Tibial artery (tissue), 4 donors: Measurements from ENCODE around the gene NUDT17.

Experiments
- DNase-seq, 2 donors: peaks; one replicate each; pipeline ENCODE4 v3.0.0-alpha.2; 2019
- H3K27ac ChIP-seq, 2 donors: fragments of 200-600 bp; sonication (generic) in 1 of 2; 1 replicate in 1 of 2; 2 replicates in 1 of 2; pipeline ENCODE4 v1.5.1; 2018 to 2019; ENCODE audit warnings: mild to moderate bottlenecking in 1 of 2
- H3K27me3 ChIP-seq, 2 donors: fragments of 200-600 bp; sonication (generic) in 1 of 2; one replicate each; pipeline versions ENCODE4 v1.5.1 to v1.6.0; 2016 to 2019
- H3K36me3 ChIP-seq, 3 donors: fragments of 200-600 bp; sonication (generic) in 2 of 3; one replicate each; pipeline ENCODE4 v1.5.1; 2016 to 2019; ENCODE audit warnings: mild to moderate bottlenecking in 2 of 3
- H3K4me1 ChIP-seq, 4 donors: fragments of 200-600 bp; sonication (generic) in 2 of 4; 1 replicate in 3 of 4; 2 replicates in 1 of 4; pipeline ENCODE4 v1.5.1; 2016 to 2019
- H3K4me3 ChIP-seq, 2 donors: fragments of 200-600 bp; sonication (generic) in 1 of 2; 1 replicate in 1 of 2; 2 replicates in 1 of 2; pipeline ENCODE4 v1.5.1; 2018 to 2019; ENCODE audit warnings: mild to moderate bottlenecking in 2 of 2
- H3K9me3 ChIP-seq, 3 donors: fragments of 200-600 bp; sonication (generic) in 1 of 3; one replicate each; pipeline ENCODE4 v1.5.1; 2016 to 2019
- CTCF ChIP-seq, 2 experiments: fragments of 200-600 bp in 1 of 2; fragments of 450-650 bp in 1 of 2; IDR thresholded peaks; one replicate each; pipeline ENCODE4 v1.5.1; 2017 to 2019; ENCODE audit warnings: antibody characterized with exemption in 2 of 2, mild to moderate bottlenecking in 1 of 2, moderate library complexity in 1 of 2
- intact Hi-C: fragments of 100-400 bp; cut with DNase I; formaldehyde crosslinking; loops from one replicate; pipeline ENCODE4 v1.15.0; 2023; ENCODE audit warnings: low total_unique reads

The NUDT17 gene

GRCh38 chr1:145855426-145855948 lies 10.1 kb downstream of the NUDT17 start:
- peak in 1 of 2 donors; percentile 2 for DNase-seq
- intact Hi-C loops, result no loop called here
- H3K27ac ChIP-seq, result no peak overlapping the region
- peaks cover 0 to 23% (median 16%) of the 10 kb centered on the region in 4 donors for H3K4me1 ChIP-seq
- no peak for TF ChIP-seq CTCF (IDR thresholded peaks at IDR 0.05)
- peaks cover 59 to 66% (median 59%) of the 10 kb centered on the region in 3 donors for H3K36me3 ChIP-seq
- no peak overlapping the region for H3K4me3 ChIP-seq
- H3K27me3 ChIP-seq, result no peaks in the 10 kb centered on the region
- H3K9me3 ChIP-seq, result no peaks in the 10 kb centered on the region

GRCh38 chr1:145857170-145857569 lies 11.7 kb downstream of the NUDT17 start:
- Histone ChIP-seq H3K27ac (peak overlapping the region; percentile 6 to 89), H3K4me1 (peaks cover 0 to 22% (median 15%) of the 10 kb centered on the region in 4 donors), H3K9me3 (no peaks in the 10 kb centered on the region), H3K4me3 (no peak overlapping the region), H3K27me3 (no peaks in the 10 kb centered on the region), H3K36me3 (peaks cover 43 to 49% (median 43%) of the 10 kb centered on the region in 3 donors)
- TF ChIP-seq CTCF (IDR thresholded peaks at IDR 0.05), result no peak
- intact Hi-C loops, result no loop called here
- DNase-seq, result peak in 1 of 2 donors; percentile 46

DNA sequence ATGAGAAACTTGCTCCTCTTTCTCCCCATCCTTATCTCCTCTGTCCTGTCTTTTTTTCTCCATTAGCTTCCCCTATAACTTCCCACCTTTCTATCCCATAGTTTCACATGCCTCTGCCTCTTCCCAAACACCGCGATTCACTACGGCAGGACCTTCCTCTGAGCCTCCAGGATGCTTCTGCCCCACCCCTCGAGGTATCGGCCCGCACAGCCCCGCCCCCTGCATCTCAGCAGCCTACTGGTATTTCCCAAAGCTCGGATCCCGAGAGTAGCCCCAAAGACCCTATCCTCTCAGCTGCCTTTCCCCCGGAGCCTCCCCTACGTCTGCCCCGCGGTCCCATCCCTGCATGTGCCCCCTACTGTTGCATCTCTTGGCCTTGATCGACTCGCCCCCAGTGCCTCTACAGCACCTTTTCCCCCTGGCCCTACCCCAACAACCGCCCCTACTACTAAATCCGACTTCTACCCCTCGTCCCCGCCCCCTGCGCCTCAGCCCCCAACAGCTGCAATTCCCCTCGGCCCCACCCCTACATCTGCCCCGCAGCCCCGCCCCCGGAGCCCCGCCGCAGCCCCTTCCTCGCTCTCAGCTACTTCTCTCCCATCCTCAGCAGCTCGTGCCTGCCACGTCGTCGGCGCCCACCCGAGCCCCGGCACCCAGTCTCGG lies 12.9 kb downstream of the NUDT17 start:
- intact Hi-C loops, result no loop called here
- Histone ChIP-seq H3K4me3 (peak overlapping the region; percentile 63 to 87), H3K27ac (peak overlapping the region; percentile 89 to 95), H3K36me3 (peaks cover 31 to 37% (median 34%) of the 10 kb centered on the region in 3 donors), H3K9me3 (no peaks in the 10 kb centered on the region), H3K27me3 (no peaks in the 10 kb centered on the region), H3K4me1 (peaks cover 0 to 22% (median 15%) of the 10 kb centered on the region in 4 donors)
- peak; percentile 66 to 86 for DNase-seq
- TF ChIP-seq CTCF (IDR thresholded peaks at IDR 0.05), result no peak

GRCh38 chr1:145858901-145859490 lies 13.6 kb downstream of the NUDT17 start, which contains the start of gene PIAS3:
PIAS3 (minus strand) TSS chr1:145859081; CDS start chr1:145858990, 91 bp downstream.
- no peaks in the 10 kb centered on the region for H3K27me3 ChIP-seq
- H3K4me3 ChIP-seq, result peak within 1 kb of the TSS; percentile 63 to 87
- peaks cover 0 to 22% (median 15%) of the 10 kb centered on the region in 4 donors for H3K4me1 ChIP-seq
- no peaks in the 10 kb centered on the region for H3K9me3 ChIP-seq
- H3K36me3 ChIP-seq, result peaks cover 25 to 34% (median 27%) of the 10 kb centered on the region in 3 donors
- H3K27ac ChIP-seq, result peak within 1 kb of the TSS; percentile 89 to 95
- TF ChIP-seq CTCF (IDR thresholded peaks at IDR 0.05), result no peak
- DNase-seq, result peak; percentile 97 to 98
- intact Hi-C loops, result no loop called here

- Histone ChIP-seq H3K36me3 (peaks cover 19 to 30% (median 22%) of the 10 kb centered on the region in 3 donors), H3K4me3 (peak overlapping the region; percentile 63 to 87), H3K27ac (peak overlapping the region; percentile 89 to 95), H3K27me3 (no peaks in the 10 kb centered on the region), H3K4me1 (peaks cover 0 to 22% (median 15%) of the 10 kb centered on the region in 4 donors), H3K9me3 (no peaks in the 10 kb centered on the region)
- peak; percentile 18 to 42 for TF ChIP-seq CTCF (IDR thresholded peaks at IDR 0.05)
- DNase-seq, result peak; percentile 93 to 96
- intact Hi-C loops, result no loop called here
Observed at GRCh38 chr1:145859491-145860023, 14.1 kb downstream of the NUDT17 start.
